Prostate gland (tissue), 2 donors: ENCODE data around the gene SLC25A1. TPM values are rescaled to one million over a fixed set of nuclear protein-coding genes. Genes with fewer than 3 reads are reported as not detected.
"Not testable (repeated sequence)": the region's sequence is repeated elsewhere in the genome, so short reads cannot be mapped to it uniquely, and the experiment has no call there.

ENCODE experiments used
- DNase-seq: peaks from one replicate; pipeline ENCODE4 v3.0.0-alpha.2; 2019; ENCODE audit warnings: low spot score
- H3K27ac ChIP-seq, 2 donors: fragments of 200-600 bp; sonication (generic); 2 replicates each; pipeline ENCODE4 v1.5.1; 2017 to 2019
- H3K27me3 ChIP-seq: fragments of 200-600 bp; sonication (generic); replicated peaks from 2 replicates; pipeline ENCODE4 v1.5.1; 2019; ENCODE audit not compliant: insufficient read depth
- H3K36me3 ChIP-seq, 2 donors: fragments of 200-600 bp; sonication (generic); 1 replicate in 1 of 2; 2 replicates in 1 of 2; pipeline versions ENCODE4 v1.5.1 to v1.8.1; 2017 to 2019
- H3K4me1 ChIP-seq: fragments of 200-600 bp; sonication (generic); replicated peaks from 2 replicates; pipeline ENCODE4 v1.5.1; 2019
- H3K4me3 ChIP-seq, 2 donors: fragments of 200-600 bp; sonication (generic); 2 replicates each; pipeline ENCODE4 v1.5.1; 2017 to 2019
- H3K9me3 ChIP-seq: fragments of 200-600 bp; sonication (generic); 2 replicates; pipeline ENCODE4 v1.5.1; 2017
- POLR2A ChIP-seq: fragments of 450-650 bp; IDR thresholded peaks from one replicate; pipeline ENCODE4 v1.6.1; 2016; ENCODE audit warnings: antibody characterized with exemption, mild to moderate bottlenecking
- POLR2AphosphoS5 ChIP-seq: sonication (generic); formaldehyde crosslinking; IDR thresholded peaks from one replicate; pipeline ENCODE4 v1.6.1; 2017; ENCODE audit warnings: antibody characterized with exemption
- WGBS: methylation state at CpG from one replicate; pipeline ENCODE4 v1.1.5; 2018; 5-methylcytosine and 5-hydroxymethylcytosine counted together
- intact Hi-C: fragments of 100-400 bp; cut with DNase I; formaldehyde crosslinking; loops from one replicate; pipeline ENCODE4 v1.14.2; 2022
- total RNA-seq, 2 donors: library from RNA; depleted of rRNA; stranded (reverse); fragments of >200 nt; gene quantifications; one replicate each; pipeline ENCODE4 v1.1.0, GENCODE V29; 2016
- TF ChIP-seq, protein P1 (sequence below), 4 experiments: fragments of 200-600 bp in 2 of 4; fragments of 450-650 bp in 2 of 4; sonication (generic) in 2 of 4; IDR thresholded peaks; 1 replicate in 3 of 4; 2 replicates in 1 of 4; pipeline ENCODE4 v1.5.1; 2016 to 2019; ENCODE audit warnings: antibody characterized with exemption in 4 of 4, mild to moderate bottlenecking in 2 of 4, moderate library complexity in 2 of 4

The SLC25A1 gene
- total RNA-seq, 2 donors from 2014 or later = 79.1 to 113 TPM

DNA sequence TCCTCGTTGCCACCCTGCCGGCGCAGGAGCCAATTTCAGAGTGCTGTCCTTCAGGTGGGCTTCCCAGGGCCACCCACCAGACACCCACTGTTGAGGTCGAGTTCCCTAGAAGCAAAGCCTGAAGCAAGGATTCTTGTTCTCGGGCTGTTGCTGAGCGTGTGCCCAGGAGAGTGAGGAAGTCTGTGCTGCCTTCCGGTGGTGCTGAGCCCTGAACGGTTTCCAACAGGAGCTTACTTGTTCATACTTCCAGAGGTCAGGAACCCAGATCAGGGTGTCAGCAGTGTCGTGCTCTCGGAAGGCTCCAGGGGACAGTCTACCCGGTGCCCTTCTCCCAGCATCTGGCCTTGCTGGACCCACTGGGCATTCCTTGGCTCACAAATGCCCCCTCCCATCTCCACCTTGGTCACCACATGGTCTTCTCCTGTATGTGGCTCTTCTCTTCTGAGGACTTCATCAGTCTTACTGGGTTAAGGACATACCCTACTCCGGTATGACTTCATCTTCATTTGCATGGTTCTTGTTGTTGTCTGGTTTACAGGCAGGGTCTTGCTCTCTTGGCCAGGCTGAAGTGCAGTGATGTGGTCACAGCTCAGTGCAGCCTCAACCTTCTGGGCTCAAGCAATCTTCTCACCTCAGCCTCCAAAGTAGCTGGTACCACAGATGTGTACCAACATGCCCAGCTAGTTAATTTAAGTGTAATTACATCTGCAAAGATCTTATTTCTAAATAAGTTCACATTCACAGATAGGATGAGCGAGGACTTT lies 11.2 kb downstream of the SLC25A1 start:
- Histone ChIP-seq H3K27me3 (peaks cover 2% of the 10 kb centered on the region), H3K4me3 (no peak overlapping the region), H3K9me3 (no peaks in the 10 kb centered on the region), H3K4me1 (peaks cover 4% of the 10 kb centered on the region), H3K27ac (no peak overlapping the region), H3K36me3 (no peaks in the 10 kb centered on the region)
- WGBS = 82% methylated on average over 13 of the region's 13 CpGs
- DNase-seq = no peak
- TF ChIP-seq, protein P1, sequence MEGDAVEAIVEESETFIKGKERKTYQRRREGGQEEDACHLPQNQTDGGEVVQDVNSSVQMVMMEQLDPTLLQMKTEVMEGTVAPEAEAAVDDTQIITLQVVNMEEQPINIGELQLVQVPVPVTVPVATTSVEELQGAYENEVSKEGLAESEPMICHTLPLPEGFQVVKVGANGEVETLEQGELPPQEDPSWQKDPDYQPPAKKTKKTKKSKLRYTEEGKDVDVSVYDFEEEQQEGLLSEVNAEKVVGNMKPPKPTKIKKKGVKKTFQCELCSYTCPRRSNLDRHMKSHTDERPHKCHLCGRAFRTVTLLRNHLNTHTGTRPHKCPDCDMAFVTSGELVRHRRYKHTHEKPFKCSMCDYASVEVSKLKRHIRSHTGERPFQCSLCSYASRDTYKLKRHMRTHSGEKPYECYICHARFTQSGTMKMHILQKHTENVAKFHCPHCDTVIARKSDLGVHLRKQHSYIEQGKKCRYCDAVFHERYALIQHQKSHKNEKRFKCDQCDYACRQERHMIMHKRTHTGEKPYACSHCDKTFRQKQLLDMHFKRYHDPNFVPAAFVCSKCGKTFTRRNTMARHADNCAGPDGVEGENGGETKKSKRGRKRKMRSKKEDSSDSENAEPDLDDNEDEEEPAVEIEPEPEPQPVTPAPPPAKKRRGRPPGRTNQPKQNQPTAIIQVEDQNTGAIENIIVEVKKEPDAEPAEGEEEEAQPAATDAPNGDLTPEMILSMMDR (IDR thresholded peaks at IDR 0.05) = no peak
- TF ChIP-seq POLR2AphosphoS5 (no peak), POLR2A (no peak)
- intact Hi-C loops = no loop called here

DNA sequence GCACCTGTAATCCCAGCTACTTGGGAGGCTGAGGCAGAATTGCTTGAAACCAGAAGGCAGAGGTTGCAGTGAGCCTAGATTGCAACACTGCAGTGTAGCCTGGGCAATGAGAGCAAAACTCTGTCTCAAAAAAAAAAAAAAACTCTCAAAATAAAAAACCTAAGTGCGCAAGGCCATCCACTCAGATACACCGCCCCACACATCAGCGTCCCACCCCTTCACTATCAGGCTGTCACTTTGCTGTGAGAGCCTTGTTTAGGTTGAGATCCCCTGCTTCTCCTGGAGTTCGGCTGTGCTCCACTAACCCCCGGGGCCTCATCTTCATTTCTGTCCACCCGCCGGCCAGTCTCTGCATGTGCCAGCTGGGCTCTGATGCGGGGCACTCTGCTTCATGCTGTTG lies 12.1 kb downstream of the SLC25A1 start:
- Histone ChIP-seq H3K27ac (no peak overlapping the region), H3K27me3 (peaks cover 2% of the 10 kb centered on the region), H3K4me3 (no peak overlapping the region), H3K36me3 (no peaks in the 10 kb centered on the region), H3K4me1 (no peaks in the 10 kb centered on the region), H3K9me3 (no peaks in the 10 kb centered on the region)
- WGBS = 76% methylated on average over 8 of the region's 8 CpGs
- no peak for DNase-seq
- TF ChIP-seq, protein P1 (IDR thresholded peaks at IDR 0.05) = no peak
- TF ChIP-seq POLR2A = no peak
- TF ChIP-seq POLR2AphosphoS5 = no peak
- intact Hi-C loops = no loop called here

DNA sequence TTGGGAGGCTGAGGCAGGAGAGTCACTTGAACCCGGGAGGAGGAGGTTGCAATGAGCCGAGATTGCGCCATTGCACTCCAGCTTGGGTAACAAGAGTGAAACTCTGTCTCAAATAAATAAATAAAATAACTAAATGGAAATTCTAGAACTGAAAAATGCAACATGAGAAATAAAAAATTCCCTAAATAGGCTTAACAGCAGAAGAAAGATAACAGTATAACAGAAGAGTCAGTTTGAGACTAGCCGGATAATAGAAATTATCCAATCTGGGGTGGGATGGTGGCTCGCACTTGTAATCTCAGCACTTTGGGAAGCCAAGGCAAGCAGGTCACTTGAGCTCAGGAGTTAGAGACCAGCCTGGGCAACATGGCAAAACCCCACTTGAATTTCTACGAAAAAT lies 14.1 kb downstream of the SLC25A1 start:
- Histone ChIP-seq H3K4me1 (no peaks in the 10 kb centered on the region), H3K27ac (no peak overlapping the region), H3K4me3 (no peak overlapping the region), H3K9me3 (no peaks in the 10 kb centered on the region), H3K27me3 (peaks cover 2% of the 10 kb centered on the region), H3K36me3 (no peaks in the 10 kb centered on the region)
- DNase-seq = no peak
- 92% methylated on average over 6 of the region's 6 CpGs for WGBS
- TF ChIP-seq POLR2AphosphoS5 (no peak), POLR2A (no peak)
- TF ChIP-seq, protein P1 (IDR thresholded peaks at IDR 0.05) = no peak
- intact Hi-C loops = no loop called here

DNA sequence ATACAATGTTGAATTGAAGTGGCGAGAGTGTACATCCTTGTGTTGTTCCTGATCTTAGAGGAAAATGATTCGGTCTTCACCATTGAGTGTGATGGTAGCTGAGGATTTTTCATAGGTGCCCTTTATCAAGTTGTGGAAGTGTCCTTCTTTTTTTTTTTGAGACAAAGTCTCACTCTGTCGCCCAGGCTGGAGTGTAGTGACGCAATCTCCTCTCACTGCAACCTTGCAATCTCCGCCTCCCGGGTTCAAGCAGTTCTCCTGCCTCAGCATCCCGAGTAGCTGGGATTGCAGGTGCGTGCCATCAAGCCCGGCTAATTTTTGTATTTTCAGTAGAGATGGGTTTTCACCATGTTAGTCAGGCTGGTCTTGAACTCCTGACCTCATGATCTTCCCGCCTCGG lies 19.9 kb downstream of the SLC25A1 start:
- H3K9me3 ChIP-seq, intact Hi-C loops, H3K27ac ChIP-seq, DNase-seq, H3K36me3 ChIP-seq, H3K27me3 ChIP-seq, H3K4me1 ChIP-seq, H3K4me3 ChIP-seq: not testable (repeated sequence)
- WGBS = 85% methylated on average over 11 of the region's 11 CpGs

DNA sequence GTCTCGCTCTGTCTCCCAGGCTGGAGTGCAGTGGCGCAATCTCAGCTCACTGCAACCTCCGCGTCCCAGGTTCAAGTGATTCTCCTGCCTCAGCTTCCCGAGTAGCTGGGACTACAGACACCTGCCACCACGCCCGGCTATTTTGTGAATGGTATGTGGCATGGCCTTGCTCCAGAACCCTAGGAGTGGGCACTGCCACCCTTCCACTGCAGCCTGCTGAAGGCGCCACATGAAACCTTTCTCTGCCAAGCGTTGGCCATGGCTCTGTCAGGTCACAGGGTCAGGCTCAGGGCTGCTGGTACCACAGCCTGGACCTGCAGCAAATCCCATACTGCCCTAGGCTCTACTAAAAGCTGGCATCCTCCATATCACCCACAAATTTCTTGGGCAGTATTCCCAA lies 22.4 kb downstream of the SLC25A1 start:
- H3K27me3 ChIP-seq, H3K4me1 ChIP-seq, H3K27ac ChIP-seq, intact Hi-C loops, H3K4me3 ChIP-seq, H3K9me3 ChIP-seq, DNase-seq, H3K36me3 ChIP-seq: not testable (repeated sequence)
- 80% methylated on average over 9 of the region's 9 CpGs for WGBS
